Measurements from ENCODE around the gene LY6G6D.
A peak's percentile ranks its signal among the peaks of the same experiment; 100 is the strongest.

The LY6G6D gene

DNA sequence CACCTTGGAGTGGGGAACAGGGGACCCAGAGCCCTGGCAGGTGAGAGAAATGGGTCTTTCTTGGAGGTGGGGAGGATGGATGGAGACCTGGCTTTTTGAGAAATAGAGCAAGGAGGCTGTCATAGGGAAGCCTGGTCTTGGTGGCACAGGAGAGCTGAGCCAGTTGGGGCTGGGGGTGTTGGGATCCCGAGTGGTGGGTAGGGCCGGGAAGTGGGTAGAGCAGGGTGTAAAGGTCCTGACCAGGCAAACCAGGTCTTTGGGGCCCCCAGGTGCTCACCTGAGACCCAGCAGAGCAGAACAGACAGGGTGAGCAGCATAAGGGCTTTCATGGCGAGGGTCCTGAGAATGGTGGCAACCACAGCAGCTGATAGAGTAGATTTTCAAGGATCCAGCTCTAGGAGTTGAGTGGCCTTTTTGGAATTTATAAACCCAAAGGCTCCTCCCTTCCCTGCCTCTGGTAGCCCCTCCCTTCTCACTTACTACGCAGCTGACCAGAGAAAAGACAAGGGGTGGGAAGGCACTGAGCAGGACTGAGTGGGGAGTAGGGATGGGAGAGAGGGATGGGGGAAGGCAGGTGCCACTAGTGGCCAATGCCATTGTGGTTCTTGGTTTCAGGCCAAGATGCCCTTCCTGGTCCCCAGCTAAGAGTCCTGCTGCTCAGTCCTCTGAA lies 6.3 kb downstream of the LY6G6D start, which contains the start of gene LY6G6C:
Gene LY6G6C (minus strand): TSS at position 396 of the 670 bp plus-strand sequence. CDS start 67 bp downstream, at position 329.
- no peak for DNase-seq

DNA sequence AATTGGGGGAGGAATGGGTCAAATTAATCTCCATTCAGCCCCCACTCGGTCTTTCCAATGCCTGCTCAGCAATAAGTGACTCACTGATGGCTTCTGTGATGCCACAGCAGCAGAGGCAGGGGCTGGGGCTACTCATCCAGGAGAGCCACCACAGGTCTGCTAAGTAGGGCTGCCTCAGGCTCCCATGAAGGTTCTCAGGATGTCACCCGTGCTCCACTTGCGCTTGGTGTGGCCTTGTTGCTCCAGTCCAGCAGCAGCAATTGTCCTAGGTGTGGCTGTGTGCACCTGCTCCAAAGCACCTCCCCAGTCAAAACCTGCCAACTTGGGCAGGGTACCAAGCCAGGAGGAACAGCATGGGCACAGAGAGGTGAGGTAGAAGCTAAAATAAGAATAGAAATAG lies 7.0 kb downstream of the LY6G6D start:
- DNase-seq, result no peak

- DNase-seq, result no peak
Observed at GRCh38 chr6:31723245-31723979, 8.3 kb downstream of the LY6G6D start, which contains the start of gene MPIG6B. Gene MPIG6B, plus strand, starts transcription at chr6:31723373. Its CDS starts 11 bp downstream, at chr6:31723384.

DNA sequence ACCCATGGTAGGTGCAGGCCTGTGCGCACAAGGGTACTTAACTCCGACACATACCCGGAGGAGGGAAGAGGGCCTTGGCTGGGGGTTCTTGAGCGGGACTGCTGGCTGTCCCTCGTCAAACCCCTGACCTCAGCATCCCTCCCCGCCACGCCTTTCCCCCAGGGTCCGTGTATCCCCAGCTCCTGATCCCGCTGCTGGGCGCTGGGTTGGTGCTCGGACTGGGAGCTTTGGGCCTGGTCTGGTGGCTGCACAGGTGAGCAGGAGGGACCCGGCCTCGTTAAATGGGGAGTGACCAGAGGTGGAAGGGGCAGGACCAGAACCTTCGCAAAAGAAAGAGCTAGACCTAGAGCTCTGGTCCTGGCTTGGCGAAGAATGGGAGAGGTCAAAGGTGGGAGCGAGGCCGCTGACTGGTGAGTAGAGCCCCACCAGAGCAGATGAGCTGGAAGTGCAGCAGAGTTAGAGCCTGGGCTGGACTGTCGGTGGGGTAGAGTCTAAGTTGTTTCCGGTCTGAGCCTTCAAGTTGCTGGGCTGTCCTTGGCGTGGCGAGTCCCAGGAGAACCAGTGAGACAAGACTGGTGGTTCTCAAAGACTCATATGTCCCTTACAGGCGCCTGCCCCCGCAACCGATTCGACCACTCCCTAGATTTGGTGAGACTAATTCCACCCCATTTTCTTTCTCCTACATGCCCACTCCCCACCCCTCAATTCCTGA lies 9.0 kb downstream of the LY6G6D start:
- DNase-seq, result no peak

- DNase-seq, result no peak
Observed at GRCh38 chr6:31725502-31726350, 10.6 kb downstream of the LY6G6D start.

DNA sequence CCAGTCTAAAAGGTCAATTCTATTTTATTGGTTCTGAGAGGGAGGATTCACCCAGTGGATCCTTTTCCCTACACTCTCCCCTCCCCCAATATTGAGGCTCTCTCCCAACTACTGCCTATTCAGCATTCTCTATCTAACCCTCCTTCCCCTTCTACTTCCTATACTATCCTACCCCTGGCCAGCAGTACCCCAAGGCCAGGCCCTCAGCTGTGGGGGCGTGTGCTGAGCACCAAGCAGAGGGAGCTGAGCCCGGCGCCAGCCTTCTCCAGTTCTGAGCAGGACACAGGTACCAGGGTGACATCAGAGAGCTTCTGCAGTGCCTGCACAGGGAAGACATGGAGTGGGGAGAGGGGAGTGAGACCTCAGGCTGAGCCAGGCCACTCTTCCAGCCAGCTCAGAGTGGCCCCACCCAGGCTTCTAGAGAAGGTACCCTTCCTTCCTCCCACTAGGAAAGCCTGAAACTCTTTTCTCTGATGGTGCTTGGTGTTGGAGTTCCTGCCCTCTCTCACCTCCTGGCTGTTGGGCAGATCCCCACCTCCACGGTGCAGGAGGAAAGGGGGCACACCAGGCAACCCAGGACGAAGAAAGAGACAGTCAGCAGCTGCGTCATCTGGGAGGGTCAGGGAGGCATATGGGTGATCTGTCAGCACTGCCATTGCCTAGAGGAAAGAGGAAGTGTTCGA lies 12.0 kb downstream of the LY6G6D start:
- peak; percentile 71 for DNase-seq

DNA sequence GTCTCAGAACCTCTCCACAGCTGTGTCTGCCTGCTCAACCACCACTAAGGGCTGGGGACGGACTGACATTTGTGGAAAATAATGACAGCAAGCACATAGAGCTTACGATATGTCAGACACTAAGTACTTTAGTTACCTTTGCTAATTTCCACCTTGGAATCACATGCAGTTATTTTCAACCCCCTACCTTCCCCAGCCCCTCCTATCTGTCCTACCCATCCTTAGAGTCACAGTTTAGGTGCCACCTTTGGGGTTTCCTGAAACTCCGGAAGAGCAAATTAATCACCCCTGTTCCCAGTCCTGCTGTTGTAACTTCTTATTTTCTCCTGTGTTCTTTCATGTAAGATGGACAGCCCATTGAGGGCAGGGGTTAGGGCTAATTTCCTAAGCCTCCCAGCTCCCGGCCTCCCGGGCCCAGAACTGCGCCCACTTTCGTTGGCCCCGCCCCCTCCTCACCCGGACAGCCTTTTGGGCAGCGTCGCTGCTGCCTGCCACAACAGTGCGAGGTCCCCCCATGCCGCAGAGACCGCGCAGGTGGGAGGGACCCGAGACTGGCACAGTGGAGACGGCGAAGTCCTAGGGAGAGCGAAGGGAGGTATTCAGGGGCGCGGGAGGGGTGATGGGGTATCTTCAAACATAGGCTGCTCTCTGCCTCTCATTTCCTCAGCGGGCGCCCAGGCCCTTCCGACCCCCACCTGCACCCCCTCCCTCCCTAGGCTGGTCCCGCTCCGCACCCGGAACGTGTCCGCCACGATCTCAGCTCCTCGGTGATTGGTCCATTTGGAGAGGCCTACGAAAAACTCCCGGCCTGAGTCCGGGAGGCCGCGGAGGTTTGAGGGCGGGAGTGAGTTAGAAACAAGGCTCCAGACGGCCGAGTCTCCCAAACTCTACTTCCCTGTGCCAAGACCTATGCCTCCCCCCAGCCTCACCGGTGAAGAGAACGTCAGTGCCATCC lies 12.8 kb downstream of the LY6G6D start:
- no peak for DNase-seq

DNA sequence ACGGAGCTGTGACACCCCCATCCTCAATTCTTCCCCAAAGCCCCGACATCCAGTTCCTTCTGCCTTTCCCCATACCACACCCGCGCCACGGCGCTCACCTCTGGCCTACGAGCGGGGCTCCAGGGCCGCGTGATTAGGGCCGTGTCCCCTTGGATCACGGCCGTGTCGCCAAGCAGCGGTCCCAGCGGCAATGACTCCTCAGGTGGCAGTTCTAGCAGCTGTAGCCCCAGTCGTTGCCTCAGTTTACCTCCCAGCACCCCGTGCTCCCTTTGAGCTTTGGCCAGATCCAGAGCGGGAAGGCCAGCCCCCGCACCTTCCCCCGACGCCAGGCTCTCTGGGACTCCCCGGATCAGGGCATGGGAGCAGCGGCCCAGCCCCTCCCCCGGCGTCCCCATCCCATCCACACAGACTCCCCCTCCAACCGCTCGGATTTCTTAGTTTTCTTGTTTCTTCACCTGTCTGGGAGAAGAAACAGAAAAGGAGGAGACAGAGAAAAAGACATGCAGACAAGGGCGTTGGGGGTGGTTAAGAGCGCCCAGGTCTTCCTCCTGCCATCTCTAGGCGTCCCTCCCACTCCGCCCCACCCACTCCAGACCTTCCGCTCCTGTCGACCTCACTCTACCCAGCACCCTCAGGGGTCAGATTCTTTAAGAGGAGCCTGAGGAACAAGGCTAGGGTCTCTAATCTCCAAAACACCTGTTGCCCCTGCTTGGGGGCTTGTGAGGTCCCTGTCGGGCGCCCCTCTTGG lies 13.8 kb downstream of the LY6G6D start, which contains the start of gene DDAH2:
Gene DDAH2 (minus strand): TSS at position 533 of the 748 bp plus-strand sequence. CDS start 138 bp downstream, at position 395.
- DNase-seq, result no peak

DNA sequence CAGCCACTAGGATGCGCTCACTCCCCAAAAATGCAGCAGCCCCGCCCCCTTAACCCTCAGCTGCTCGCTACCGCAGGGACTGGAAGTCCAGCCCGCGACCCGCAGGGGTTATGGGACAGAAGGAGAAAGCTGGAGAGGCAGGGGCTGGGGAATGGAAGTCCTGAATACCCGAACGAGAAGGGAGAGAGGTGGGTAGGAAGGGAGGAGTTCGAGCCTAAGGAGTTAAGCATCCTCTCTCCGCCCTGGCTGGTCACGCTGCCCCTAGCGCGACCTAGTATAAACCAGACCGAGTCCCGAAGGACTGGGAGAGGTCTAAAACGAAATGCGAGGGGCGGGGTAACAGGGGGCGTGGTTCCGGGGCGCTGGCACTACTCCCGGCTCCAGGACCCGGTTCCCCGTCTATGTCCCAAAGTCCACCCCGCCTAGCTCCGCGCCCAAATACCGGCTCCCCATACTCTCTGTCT lies 14.4 kb downstream of the LY6G6D start:
- DNase-seq, result peak; percentile 82

DNA sequence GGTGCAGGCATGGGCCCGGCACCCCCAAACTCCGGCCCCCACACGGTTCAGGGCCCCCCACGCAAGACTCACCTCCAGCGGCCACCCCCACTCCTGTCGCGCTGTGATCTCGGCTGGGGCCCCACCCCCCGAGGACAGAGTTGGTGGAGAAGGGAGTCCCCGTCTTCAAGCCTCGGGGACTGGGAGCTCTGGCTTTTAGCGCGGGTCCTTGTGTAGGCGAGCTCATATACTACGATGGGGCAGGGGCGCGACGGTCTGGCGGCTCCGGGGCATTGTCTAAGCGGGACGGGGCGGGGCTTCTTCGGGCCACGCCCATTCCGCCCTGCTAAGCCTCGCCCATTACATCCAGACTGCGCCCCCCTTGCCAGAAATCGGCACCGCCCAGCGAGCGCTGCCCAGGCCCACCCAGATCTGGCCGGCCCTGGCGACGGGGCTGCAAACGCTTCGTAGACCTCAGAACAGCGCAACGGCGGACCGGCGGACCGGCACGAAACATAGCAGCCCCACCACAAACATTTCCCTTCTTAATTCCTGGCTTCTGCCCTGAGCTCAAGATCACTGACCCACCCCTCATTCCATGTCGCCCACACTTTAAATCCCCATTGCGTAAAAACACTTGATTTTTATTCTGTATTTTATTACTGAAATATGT lies 15.0 kb downstream of the LY6G6D start:
- DNase-seq, result peak; percentile 73

DNA sequence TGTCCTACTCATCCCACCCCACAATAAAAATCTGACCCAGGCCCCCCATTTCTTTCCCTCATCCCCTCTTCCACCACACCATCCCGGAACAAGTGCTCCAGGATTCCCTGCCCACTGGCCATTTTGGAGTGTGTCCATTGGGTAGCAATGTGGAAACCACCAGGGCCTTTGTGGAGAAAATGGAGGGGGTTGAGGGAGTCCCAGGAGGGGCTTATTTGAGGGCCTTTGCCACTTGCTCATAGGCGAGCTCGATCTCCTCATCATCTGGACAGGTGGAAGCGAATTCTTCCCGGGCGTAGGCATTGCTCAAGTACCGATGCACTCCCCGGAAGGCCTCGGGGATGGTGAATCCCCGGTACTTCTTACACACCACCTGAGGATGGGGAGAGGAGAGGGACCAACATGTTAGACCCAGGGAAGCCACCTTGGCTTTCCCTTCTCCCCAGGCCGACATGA lies 15.5 kb downstream of the LY6G6D start:
- no peak for DNase-seq

DNA sequence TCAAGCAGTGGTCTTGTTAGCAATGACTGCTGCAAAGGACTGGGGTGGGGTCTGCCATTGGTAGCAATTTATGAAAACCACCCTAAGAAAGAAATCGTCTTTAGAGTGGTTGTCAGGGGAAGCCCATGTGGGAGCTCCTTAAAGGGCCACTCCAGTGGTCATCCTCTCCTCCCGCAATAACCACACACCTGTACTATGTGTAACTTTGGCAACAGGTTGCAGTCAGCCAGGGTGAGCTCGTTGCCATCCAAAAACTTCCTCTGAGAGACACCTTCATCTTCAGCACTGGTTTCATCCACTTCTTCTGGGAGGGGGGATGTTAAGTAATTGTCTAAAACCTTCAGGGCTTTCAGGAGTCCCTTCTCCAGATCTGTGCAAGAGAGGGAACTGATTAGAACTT lies 16.9 kb downstream of the LY6G6D start:
- no peak for DNase-seq

GRCh38 chr6:31733734-31734133 lies 18.6 kb downstream of the LY6G6D start:
- no peak for DNase-seq

DNA sequence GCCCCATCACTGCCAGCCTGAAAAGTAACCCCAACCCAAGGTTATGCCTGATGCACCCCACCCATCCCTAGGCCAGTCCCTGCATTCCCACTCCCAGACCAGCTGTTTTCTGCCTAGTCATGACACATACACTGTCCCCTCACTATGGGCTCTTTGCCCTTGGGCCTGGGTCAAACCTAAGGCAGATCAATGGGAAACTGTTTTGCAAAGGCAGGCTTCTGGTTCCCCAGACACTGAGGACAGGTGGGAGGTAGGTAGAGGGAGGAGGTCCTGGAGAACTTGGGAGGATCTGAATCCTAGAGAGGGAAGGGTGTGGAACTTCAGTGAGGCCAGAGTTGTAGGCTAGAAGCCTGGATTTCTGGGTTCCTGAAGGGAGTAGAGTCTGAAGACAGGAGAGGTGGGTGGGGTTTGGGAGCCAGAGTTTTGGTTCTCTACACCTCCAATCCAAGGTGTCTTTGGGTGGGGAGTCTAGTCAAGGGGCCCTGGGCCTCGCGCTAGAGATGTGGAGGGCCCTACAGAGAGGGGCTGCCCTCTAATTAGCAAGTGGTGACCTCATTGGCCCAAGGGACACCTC lies 19.2 kb downstream of the LY6G6D start:
- no peak for DNase-seq

DNA sequence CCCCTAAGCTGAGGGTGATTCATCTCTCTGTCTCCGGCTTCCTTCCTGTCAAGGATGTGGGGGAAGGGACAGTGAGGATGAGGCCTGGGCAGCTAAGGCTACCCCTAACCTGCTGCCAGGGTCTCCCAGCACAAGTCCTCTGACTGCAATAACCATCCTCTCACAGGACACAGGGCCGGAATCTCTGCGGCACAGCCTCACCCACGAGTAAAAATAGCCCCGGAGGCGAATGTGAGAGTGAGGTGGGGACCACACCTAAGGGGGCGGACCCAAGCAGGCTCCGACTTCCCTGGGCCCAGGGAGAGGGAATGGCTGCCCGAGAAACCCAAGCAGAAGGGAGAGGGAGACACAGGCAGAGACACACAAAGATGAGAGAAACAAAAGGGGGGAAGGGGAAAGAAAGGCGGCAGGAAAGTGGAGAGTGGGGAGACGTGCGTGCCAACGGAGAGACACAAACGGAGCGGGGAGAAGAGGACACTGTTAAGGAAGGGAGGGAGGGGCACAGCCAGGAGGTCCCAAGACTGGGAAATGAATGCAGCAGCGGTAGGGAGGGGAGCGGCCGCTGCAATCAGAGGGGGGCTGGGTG lies 19.8 kb downstream of the LY6G6D start:
- DNase-seq, result peak; percentile 80

- DNase-seq, result peak; percentile 82
Observed at GRCh38 chr6:31736021-31736767, 21.0 kb downstream of the LY6G6D start, which contains the start of gene CLIC1. Gene CLIC1, minus strand, starts transcription at chr6:31736530. Its CDS starts 230 bp downstream, at chr6:31736300.

DNA sequence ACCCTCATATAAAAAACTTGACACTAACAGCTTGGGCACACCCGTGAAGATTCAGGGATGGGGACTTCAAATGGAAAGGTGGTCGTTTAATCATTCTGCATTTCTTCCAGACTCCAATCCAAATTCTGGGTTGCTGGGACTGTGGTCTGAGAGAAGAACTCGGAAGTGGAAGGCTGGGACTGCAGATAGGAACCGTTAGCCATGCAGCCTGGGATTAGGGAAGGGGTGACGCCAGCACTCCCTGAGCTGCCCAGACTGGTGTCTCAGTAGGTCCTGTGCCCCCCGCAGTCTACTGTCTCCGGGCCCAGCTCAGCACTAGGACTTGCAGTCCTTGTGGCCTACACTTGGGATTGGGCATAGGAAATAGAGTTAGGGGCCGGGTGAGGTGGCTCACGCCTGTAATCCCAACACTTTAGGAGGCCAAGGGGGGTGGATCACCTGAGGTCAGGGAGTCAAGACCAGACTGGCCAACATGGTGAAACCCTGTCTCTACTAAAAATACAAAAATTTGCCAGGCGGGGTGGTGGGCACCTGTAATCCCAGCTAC lies 21.7 kb downstream of the LY6G6D start:
- DNase-seq, result no peak
